Germinal center (tissue), 1 donor: ENCODE results near the gene PSMG1.
A peak's percentile ranks its signal among the peaks of the same experiment; 100 is the strongest.
"Not testable (repeated sequence)": the region's sequence is repeated elsewhere in the genome, so short reads cannot be mapped to it uniquely, and the experiment has no call there.

Experiments used
- DNase-seq: peaks from one replicate; pipeline ENCODE4 v3.0.0; 2012; ENCODE audit warnings: mixed read lengths, low spot score

Gene PSMG1, protein sequence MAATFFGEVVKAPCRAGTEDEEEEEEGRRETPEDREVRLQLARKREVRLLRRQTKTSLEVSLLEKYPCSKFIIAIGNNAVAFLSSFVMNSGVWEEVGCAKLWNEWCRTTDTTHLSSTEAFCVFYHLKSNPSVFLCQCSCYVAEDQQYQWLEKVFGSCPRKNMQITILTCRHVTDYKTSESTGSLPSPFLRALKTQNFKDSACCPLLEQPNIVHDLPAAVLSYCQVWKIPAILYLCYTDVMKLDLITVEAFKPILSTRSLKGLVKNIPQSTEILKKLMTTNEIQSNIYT

DNA sequence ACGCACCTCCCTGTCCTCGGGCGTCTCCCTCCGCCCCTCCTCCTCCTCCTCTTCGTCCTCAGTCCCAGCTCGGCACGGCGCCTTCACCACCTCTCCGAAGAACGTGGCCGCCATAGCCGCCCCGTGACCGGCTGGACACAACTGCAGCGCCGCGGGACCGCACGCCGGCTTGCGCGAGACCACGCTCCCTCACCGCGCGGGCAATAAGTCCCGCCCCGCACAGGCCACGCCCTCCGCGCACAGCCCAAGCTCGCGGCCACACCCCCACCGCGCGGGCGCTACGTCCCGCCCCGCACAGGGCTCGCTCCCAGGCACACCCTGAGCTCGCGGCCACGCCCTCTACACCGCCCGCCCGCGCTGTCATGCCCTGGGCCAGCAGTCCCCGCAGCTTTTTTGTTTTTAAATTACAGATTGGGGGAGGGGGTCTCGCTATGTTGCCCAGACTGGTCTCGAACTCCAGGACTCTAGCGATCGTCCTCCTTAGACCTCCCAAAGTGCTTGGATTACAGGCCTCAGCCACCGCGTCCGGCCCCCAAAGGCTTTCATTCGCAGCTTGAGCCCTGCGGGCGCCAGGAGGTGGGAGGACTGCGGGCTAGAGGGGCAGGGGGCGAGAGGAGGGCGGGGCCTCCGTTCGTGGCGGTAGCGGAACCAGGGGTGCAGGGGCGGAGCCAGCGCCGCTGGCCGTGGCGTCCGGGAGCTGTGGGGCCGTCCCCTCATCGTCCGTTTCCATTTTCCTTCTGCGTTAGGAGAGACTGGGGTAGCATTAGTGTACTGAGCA, at the start of gene PSMG1:
Gene PSMG1 (minus strand): TSS at position 180 of the 778 bp plus-strand sequence. CDS start 66 bp downstream, at position 114.
- DNase-seq = peak; percentile 91

DNA sequence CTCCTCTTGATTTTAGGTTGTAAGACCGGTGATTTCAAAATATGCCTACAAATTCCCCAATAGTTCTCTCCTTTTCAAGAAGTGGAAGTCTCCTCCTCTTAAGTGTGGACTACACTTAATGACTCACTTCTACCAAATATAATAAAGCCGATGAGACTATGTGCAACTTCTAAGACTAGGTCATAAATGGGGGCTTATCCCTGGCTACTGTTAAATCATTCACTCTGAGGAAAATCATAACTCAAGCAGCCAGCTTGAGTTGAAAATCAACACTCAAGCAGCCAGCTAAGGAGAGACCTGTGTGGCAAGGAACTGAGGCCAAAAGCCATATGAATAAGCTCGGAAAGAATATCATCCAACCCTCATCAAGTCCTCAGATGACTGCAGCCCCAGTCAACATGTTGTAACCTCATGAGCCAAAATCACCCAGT, 49.6 kb upstream of the PSMG1 start:
- DNase-seq = no peak

DNA sequence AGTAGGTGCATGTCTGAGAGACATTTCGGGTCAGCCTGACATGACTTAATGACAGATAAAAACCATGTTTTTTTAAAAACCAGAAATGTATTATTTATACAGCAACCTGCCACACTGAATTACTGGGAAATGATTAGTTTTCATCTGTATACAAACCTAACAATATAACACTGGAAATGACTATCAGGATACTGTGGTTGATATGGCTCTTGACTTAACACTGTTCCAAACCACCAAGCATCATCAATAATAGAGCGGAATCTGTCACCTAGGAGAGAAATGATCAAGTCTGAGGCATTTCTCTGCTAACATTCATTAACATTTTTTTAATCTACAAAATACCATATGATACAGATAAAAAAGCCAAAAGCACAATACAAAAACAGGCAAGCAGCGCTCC, 41.7 kb upstream of the PSMG1 start:
- DNase-seq = no peak

DNA sequence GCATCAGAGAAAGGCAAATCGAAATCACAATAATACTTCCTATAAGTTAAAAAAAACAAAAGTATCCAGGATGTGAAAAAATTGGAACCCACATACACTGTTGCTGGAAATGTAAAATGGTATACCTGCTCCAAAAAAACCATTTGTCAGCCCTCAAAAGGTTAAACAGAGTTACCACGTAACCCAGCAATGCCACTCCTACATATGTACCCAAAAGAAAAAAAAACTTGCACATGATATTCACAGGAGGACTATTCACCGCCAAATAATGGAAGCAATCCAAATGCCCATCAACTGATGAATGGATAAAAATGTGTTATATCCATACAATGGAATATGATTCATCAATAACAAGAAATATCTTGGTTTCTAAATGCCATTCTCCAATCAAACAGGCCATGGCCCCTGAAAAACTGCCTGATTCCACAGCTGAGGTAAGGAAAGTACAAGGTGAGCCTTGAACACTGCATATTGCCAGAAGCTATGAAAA, 38.8 kb upstream of the PSMG1 start:
- no peak for DNase-seq

DNA sequence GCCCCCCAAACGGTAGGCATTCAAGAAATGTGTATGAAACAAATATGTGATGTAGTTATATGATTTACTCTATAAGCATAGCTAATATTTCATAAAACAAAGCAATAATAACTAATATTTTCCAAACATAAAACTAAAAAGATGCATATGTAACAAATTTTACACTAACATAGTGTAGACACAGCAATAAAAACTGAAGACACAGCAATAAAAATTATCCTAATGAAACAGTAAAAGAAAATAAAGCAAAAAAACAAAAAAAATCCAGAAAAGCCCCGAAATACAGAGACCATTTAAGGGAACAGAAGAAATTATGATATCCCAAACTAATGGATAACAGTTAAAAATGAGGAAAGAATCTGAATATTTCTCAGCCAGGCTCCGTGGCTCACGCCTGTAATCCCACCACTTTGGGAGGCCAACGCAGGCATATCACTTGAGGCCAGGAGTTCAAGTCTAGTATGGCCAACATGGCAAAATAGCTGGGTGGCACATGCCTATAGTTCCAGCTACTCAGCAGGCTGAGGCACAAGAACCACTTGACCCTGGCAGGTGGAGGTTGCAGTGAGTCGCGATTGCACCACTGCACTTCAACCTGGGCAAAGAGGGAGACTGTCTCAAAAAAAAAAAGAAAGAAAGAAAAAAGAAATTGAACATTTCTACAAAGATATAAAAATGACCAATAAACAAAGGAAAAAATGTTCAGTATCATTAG, 38.2 kb upstream of the PSMG1 start:
- DNase-seq = no peak

DNA sequence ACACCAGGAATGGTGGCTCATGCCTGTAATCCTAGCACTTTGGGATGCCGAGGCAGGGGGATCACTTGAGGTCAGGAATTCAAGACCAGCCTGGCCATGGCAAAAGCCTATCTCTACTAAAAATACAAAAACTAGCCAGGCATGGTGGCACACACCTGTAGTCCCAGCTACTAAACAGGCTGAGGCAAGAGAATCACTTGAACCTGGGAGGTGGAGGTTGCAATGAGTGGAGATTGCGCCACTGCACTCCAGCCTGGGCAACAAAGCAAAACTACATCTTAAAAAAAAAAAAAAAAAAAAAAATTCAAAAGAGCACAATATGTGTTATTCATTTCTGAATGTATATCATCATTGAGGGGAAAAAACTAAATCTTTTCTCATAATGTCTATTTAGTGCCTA, 37.6 kb upstream of the PSMG1 start:
- DNase-seq = not testable (repeated sequence)

DNA sequence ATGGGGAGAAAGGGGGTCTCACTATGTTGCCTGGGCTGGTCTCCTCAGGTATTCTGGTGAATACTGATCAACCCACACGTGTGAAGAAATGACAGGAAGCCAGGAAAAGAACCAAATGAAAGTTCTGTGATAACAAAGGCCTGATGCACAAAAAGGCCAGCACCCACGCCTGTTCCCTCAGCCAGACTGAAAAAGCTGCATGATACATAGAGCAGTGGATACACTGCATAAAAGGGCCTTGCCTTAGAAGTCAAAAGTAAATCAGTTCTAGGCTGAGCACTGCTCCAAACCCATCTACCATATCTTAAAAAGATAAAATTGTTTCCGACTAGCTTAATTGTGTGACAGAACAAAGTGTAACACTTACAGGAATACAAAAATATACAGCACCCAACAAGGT, 36.9 kb upstream of the PSMG1 start:
- DNase-seq = no peak

DNA sequence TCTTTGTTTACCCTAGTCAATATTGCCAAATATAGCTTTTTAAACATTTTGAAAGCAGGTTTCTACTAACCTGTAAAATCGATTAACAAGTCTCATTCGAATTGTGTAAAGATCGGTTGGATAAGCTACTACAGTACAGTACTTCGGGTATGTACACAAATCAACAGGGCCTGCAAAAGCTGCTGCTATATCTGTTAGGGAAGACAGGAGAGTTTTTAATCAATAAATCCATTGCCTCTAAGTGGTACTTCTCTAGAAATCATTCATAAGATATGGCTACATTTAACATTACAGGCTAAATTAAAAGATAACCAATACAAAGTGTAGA, 34.8 kb upstream of the PSMG1 start:
- no peak for DNase-seq

DNA sequence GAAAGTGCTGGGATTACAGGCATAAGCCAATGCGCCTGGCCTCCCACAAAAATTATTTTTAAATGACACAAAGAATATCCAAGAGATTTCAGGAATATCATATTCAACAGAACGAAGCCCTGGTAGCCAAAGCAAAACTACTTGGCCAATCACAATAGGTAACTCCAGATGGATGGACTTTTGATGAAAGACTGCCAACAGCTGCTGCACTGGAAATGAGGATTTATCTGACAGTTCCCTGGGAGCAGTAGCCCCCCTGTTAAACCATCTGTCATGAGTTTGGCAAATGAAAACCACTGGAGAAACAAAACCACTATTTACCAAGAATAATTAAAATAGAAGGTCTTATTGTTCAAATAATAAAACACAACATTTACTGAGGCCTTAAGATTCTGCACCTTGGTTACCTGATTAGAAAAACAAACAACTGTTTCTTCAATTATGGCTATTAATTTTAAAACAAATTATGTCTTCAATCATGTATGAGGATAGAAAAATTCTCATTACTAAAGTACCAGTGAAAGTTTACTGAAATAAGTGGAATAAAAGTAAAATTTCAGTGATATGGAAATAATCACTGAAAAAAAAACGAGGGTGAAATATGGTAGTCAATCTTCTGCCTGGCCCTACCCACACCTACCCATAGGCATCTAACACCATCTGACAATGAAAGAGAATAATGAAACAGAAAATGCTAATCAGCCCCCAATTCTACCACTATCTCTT, 34.3 kb upstream of the PSMG1 start:
- DNase-seq = no peak

DNA sequence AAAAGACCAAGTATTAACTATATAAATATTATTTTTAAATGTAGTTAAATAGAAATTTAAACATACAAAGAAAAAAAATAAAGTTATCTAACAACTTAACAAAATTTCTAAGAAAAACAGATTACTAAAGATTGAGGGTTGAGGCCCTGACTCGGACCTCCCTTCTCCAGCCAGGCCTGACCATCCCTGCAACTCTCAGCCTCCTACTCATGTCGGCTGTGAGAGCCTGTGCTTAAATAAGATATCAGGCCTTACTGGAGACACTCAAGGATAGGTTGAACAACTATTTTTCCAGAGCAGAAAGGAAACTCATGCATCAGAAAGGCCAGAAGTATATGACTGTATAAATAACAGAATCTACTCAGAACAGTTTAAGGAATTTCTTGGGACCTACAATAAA, 33.0 kb upstream of the PSMG1 start:
- DNase-seq = no peak

DNA sequence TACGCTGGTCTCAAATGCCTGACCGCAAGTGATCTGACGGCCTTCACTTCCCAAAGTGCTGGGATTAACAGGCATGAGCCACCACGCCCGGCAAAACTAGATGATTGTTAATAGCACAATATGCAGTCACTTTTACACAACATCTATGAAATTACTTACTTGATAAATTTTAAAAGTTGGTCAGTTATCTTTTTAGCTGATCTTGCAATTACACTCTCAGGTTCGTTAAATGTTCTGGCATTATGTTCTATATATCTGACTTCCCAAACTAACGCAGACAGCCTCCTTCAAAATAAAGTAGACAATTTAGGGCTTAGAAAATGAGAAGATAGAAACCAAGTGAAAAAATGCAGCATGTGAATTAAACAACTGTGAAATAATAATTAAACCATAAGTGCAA, 31.8 kb upstream of the PSMG1 start:
- DNase-seq = no peak

DNA sequence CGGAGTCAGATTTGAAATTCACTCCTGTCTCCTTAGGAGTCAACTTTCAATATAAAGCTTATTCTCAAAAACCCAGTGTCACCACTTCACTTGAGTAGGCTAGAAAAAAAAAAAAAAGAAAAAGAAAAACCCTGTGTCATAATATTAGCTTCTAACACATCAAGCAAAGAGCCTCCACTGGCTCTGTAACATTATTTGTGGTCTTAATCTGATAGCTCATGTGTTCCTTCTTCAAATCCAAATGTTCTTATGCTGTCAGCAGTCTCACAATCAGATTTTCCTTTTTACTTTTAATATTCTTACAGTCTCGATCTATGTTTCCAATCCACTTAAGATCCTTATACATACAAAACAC, 26.1 kb upstream of the PSMG1 start:
- no peak for DNase-seq

DNA sequence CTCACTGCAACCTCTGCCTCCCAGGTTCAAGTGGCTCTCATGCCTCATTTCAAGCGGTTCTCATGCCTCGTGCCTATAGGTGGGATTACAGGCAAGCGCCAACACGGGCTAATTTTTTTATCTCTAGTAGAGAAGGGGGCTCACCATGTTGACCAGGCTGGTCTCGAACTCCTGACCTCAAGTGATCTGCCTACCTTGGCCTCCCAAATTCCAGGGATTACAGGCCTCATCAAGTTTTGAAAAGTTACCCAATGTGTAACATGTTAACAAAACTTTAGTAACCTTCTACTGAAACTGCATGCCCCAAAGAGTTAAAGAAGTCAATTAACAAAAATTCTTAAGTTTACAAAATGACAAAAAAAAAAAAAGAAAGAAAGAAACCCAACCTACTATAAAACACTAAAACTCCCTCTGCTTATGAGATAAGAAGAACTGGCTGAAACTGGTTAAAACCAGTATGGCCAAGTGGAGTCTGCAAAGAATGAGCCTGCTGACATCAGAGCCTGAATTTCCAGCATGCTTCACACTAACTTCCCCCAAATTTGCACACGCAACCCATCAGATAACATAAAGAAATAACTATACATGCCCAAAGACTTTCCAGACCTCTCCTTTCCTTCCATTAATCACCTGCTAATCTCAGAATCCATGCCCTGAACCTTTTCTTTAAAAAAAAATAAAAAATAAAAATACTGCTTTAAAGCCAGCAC, 25.5 kb upstream of the PSMG1 start:
- no peak for DNase-seq

DNA sequence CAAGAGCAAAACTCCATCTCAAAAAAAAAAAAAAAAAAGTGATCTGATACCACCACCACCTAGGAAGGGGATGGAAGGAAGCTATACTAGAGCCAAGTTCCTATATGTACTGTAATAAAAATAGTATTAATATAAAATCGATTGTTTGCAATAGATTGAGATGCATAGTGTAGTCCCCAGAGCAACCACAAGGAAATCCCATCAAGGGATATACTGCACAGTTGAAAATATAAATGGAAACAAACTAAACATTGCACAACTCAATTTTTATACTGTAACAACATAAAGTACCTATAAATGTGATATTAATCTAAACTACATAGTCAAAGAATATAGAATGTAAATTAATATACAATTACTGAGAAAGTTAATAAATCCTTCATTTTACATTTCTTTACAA, 20.9 kb upstream of the PSMG1 start:
- no peak for DNase-seq

DNA sequence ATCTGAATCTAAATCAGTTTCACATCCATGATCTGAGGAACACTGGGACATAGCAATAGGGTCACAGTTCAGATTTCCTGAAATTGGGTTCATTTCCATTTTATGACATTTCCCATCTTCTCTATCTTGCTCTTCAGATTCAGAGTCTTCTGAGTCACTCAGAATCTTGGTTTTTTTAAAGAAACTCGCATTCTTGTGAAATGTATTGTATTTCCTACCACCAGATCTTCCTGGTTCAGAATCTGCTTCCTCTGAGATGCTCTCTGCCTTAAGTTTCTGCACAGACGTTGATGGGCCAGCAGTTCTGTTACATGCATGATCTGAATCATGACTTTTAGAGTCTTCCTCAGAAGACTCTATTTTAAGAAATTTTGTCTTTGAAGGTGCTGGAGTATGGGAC, 15.5 kb upstream of the PSMG1 start:
- no peak for DNase-seq

DNA sequence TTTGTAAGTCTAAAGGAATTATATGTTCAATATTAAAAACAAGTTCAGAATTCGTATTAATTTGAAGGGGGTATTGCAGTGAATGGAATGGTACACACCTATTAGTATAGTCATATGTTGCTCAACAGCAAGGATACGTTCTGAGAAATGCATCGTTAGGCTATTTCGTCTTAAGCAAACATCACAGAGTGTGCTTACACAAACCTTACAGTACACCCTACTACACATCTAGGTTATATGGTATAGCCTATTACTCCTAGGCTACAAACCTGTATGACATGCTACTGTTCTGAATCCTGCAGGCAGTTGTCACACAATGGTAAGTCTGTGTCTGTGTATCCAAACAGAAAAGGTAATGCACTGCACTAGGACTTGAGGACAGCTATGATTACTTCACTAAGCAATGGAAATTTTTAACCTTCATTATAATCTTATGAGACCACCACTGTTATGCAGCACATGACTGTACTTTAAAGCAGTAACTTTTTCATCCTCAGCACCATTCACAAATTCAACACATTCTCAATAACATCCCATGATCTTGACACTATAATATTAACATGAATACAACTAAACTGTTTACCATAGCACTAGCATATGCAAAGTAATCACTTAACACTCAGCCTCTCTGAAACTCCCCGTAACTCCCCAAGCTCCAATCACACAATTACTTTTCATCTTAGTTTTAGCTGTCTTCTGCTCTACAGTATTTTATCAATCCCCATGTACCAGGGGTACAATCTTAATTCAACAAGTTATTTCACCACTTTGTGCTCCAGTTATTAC, 14.4 kb upstream of the PSMG1 start:
- DNase-seq = no peak

DNA sequence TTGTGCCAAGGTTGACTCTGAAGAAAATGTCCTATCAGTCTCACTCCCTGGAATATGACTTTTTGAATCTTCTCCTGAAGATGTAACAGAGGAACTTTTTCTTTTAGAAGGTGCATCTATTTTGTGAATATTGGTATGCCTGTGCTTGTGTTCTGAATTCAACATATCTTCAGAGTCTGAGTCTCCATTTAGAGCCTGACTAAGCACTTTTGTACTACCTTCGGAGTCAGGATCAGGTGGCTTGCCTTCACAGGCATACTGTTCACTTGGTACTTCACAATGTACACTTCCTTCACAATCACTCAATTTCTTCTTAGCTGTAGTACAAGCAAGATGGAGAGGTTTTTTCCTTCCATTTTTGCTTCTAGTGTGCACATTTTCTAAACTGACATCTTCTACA, 13.6 kb upstream of the PSMG1 start:
- no peak for DNase-seq

DNA sequence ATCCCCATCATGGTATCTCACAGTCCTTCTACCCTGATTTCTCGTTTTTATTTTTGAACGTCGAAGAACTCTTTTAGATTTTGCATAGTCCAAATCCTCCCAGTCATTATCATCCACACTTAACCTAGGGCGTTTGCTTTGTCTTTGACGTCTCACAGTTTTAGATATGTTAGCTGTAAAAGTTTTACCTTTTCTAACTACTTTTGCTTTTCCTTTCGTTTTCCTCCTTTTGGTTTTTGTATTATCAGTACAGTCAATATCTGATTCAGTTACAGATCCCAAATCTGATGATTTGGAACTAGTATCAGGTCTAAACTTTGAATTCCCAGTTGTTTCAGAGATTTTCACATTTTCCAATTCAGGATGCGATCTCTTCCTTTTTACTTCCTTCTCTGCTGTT, 13.1 kb upstream of the PSMG1 start:
- DNase-seq = no peak

DNA sequence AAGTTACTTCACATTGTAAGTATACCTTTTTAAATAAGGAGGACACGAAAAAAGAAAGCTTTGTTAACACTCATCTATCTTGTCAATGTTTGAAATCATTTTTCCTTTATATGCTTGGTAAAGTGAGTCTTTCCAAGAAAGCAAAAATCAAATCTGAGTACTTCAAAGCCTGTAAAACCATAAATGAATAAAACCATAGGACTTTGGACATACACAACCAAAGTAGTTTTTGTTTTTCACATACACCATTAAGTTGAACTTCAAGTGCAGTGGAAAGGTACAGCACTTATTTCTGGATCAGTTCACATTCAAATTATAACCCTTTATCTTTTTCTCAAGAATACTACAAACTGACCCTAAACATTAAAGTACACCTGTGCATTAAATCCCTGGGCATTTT, 10.1 kb upstream of the PSMG1 start:
- no peak for DNase-seq

DNA sequence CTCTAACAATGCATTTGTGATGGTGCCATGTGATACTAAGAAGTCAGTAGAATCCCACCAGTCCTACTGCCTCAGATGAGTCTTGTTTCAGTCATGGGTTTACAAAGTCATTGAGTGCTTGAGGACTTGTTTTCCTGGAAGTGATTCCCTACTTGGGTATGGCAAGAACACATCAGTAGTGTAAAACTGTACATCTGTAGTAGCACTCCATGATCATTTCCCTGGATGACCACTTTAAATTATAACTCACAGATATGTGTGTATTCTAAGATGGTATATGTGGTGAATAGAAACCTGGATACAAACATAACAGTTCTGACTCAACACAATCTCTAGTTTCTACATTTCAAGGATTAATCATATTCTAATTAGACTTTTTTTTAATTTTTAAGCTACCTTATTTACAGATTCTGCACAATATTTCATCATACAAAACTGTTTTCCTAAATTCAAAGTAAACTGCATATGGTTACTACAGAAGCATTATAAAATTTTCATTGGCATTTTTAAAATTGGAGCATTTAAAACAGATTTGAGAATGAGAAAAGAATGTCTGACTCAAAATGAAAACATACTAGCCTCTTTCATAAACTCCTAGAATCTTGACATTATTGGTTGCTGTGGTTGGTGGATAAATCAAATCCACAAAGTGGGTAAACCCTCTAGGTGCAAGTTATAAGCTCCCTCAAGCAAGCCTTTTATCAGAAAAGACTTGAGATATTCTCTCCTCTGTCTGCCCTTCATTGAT, 6.8 kb upstream of the PSMG1 start:
- DNase-seq = no peak
